K562 (cell line): Measurements from ENCODE around the gene ARL6IP4. TPM values are rescaled to one million over a fixed set of nuclear protein-coding genes. Genes with fewer than 3 reads are reported as not detected.

Experiments
- BRD4 ChIP-seq: fragments of 200-600 bp; sonication (generic); IDR thresholded peaks from 2 replicates; pipeline ENCODE4 v1.6.1; 2017; ENCODE audit warnings: inconsistent platforms
- CREB1 ChIP-seq, 2 experiments: sonication (generic) in 1 of 2; formaldehyde crosslinking in 1 of 2; IDR thresholded peaks; 2 replicates each; pipeline versions ENCODE4 v1.6.1 to v1.8.0; 2012 to 2022; ENCODE audit warnings: inconsistent platforms in 1 of 2, mild to moderate bottlenecking in 1 of 2, missing genetic modification reagents in 1 of 2, moderate library complexity in 1 of 2
- CTCF ChIP-seq, 3 experiments: IDR thresholded peaks in 2 of 3; conservative IDR thresholded peaks in 1 of 3; 2 replicates each; pipeline ENCODE4 v1.5.1; 2011 to 2012; ENCODE audit warnings: low read length in 3 of 3, mild to moderate bottlenecking in 3 of 3, control low read depth in 2 of 3, improper control_type of control experiment in 1 of 3, inconsistent platforms in 1 of 3, low read depth in 1 of 3, mixed read lengths in 1 of 3, moderate library complexity in 1 of 3; ENCODE audit not compliant: insufficient read depth in 2 of 3
- EP400 ChIP-seq: fragments of 450-650 bp; IDR thresholded peaks from 2 replicates; pipeline ENCODE4 v1.6.1; 2017; ENCODE audit warnings: antibody characterized with exemption, mild to moderate bottlenecking, moderate library complexity
- FOSL1 ChIP-seq: fragments of 200-800 bp; sonication (Bioruptor generic); conservative IDR thresholded peaks from 2 replicates; pipeline ENCODE4 v1.6.1; 2016; ENCODE audit warnings: missing genetic modification characterization, missing compliant biosample characterization
- ILF3 ChIP-seq: fragments of 450-650 bp; IDR thresholded peaks from 2 replicates; pipeline ENCODE4 v1.6.1; 2018; ENCODE audit warnings: antibody characterized with exemption, mild to moderate bottlenecking, moderate library complexity, borderline replicate concordance
- MBD2 ChIP-seq: sonication (generic); IDR thresholded peaks from 2 replicates; pipeline ENCODE4 v1.6.1; 2016; ENCODE audit warnings: low read depth, borderline replicate concordance
- NFE2L1 ChIP-seq: fragments of 450-650 bp; IDR thresholded peaks from 2 replicates; pipeline ENCODE4 v1.6.1; 2016; ENCODE audit warnings: missing genetic modification characterization, low read depth, mild to moderate bottlenecking, missing compliant biosample characterization, moderate library complexity, borderline replicate concordance
- PTRF ChIP-seq: fragments of 450-650 bp; IDR thresholded peaks from 2 replicates; pipeline ENCODE4 v1.6.1; 2016; ENCODE audit warnings: mild to moderate bottlenecking, missing genetic modification characterization, missing compliant biosample characterization
- RBM22 ChIP-seq: fragments of 200-400 bp; formaldehyde crosslinking; IDR thresholded peaks from 2 replicates; pipeline ENCODE4 v1.6.1; 2018; ENCODE audit warnings: low read length, low read depth; ENCODE audit not compliant: poor library complexity, severe bottlenecking
- REST ChIP-seq, 2 experiments: fragments of 450-650 bp; formaldehyde crosslinking in 1 of 2; IDR thresholded peaks; 2 replicates each; pipeline versions ENCODE4 v1.4.0 to v1.6.1; 2014 to 2020; ENCODE audit warnings: mild to moderate bottlenecking in 2 of 2, borderline replicate concordance in 1 of 2, low read depth in 1 of 2
- TRIM25 ChIP-seq: fragments of 450-650 bp; IDR thresholded peaks from 2 replicates; pipeline ENCODE4 v1.7.0; 2016; ENCODE audit warnings: borderline replicate concordance
- U2AF1 ChIP-seq: fragments of 200-400 bp; formaldehyde crosslinking; optimal IDR thresholded peaks from 2 replicates; pipeline ENCODE3; 2017; ENCODE audit warnings: mild to moderate bottlenecking, low read depth, low read length, moderate library complexity
- ZFPM2 ChIP-seq: fragments of 250-450 bp; sonication (Bioruptor Pico); IDR thresholded peaks from 2 replicates; pipeline ENCODE4 v1.5.1; 2022; ENCODE audit warnings: mild to moderate bottlenecking
- ZNF197 ChIP-seq: fragments of 200-800 bp; sonication (Bioruptor generic); IDR thresholded peaks from 2 replicates; pipeline ENCODE4 v1.6.1; 2016; ENCODE audit warnings: low read depth, missing genetic modification characterization, missing compliant biosample characterization
- polyA plus RNA-seq, 8 experiments: library from polyadenylated mRNA; depleted of rRNA in 4 of 8; stranded (reverse) in 5 of 8; unstranded in 3 of 8; fragments of >200 nt; fragmentation: Nextera tagmentation in 2 of 8; fragmentation: Illumina TruSeq in 1 of 8; extraction: Ambion mirVana in 2 of 8; extraction: Trizol in 1 of 8; gene quantifications; 2 replicates each; pipeline versions ENCODE4 v1.2.1 to v1.2.3, GENCODE V29; 2011 to 2014; ENCODE audit warnings: inconsistent platforms in 1 of 8, missing spikeins in 1 of 8
- total RNA-seq, 7 experiments: library from RNA; depleted of rRNA in 6 of 7; stranded (reverse); fragments of >200 nt in 6 of 7; fragmentation: Illumina TruSeq in 2 of 7; extraction: Trizol in 2 of 7; gene quantifications; 2 replicates each; pipeline versions ENCODE4 v1.2.1 to v1.2.3, GENCODE V29; 2011 to 2021; ENCODE audit warnings: low replicate concordance in 1 of 7
- TF ChIP-seq, protein P1 (sequence below): fragments of 250-450 bp; sonication (Bioruptor Pico); IDR thresholded peaks from 2 replicates; pipeline ENCODE4 v1.8.0; 2021; ENCODE audit warnings: moderate library complexity, mild to moderate bottlenecking, inconsistent platforms

The ARL6IP4 gene
- total and polyA plus RNA-seq, 9 of the 15 experiments (the other 6 are each of a cell fraction or from before 2014, with no cell fraction given) = 2.4 to 255 (median 151) TPM

GRCh38 chr12:122981036-122981471 lies 573 bp downstream of the ARL6IP4 start (continued):
- TF ChIP-seq CTCF (IDR thresholded peaks at IDR 0.05 in 2 of 3, conservative IDR thresholded peaks at IDR 0.05 in 1 of 3; ENCODE audit: insufficient read depth in 2 of 3, low read depth in 1 of 3, low read length in 3 of 3) (no peak), CREB1 (IDR thresholded peaks at IDR 0.05) (no peak), CREB1 (CRISPR knock-in tag; IDR thresholded peaks at IDR 0.05) (peak; percentile 49; the same call in 1 of the 2 replicates), NFE2L1 (no peak), PTRF (tag) (no peak), TRIM25 (no peak), U2AF1 (peak; percentile 3), RBM22 (peak; percentile 92), BRD4 (0 out of 2 replicates have a peak, but pooled peaks have one; percentile 27), ILF3 (no peak), EP400 (no peak), ZFPM2 (CRISPR knock-in tag) (0 out of 2 replicates have a peak, but pooled peaks have one; percentile 23), ZNF197 (CRISPR knock-in tag) (no peak), REST (IDR thresholded peaks at IDR 0.05; ENCODE audit: borderline replicate concordance) (peak; percentile 5; the same call in 1 of the 2 replicates), REST (CRISPR knock-in tag; IDR thresholded peaks at IDR 0.05; ENCODE audit: low read depth) (no peak), FOSL1 (tag) (0 out of 2 replicates have a peak, but pooled peaks have one; percentile 2), MBD2 (no peak)
- TF ChIP-seq, protein P1, sequence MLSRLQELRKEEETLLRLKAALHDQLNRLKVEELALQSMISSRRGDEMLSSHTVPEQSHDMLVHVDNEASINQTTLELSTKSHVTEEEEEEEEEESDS = no peak
